IPS DF 4.7 (cell line): Measurements from ENCODE around the gene GRM8.
"Not testable (repeated sequence)": the region's sequence is repeated elsewhere in the genome, so short reads cannot be mapped to it uniquely, and the experiment has no call there.

Experiments
- DNase-seq: peaks from one replicate; pipeline ENCODE4 v3.0.0-alpha.2; 2013; ENCODE audit warnings: low spot score; ENCODE audit errors: extremely low read depth

The GRM8 gene

DNA sequence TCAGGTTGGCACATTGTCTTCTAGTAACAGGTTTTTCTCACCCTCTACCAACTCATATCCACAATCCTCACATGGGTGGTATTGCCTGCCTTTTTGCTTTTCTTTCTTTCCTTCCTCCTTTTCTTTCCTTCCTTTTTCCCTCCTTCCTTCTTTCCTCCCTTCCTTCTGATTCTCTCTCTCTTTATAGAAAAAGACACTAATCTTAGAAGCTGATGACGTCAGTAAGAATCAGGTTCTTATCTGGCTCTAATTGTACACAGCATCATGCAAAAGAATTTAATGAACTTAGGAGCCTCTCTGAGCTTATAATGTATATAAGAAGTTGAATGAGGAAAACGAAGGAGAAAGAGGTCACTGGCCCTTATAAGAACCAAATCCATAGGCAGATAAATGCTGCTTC, 328.3 kb downstream of the GRM8 start:
- DNase-seq, result no peak

GRCh38 chr7:126911627-126912026, 341.1 kb downstream of the GRM8 start:
- not testable (repeated sequence) for DNase-seq

DNA sequence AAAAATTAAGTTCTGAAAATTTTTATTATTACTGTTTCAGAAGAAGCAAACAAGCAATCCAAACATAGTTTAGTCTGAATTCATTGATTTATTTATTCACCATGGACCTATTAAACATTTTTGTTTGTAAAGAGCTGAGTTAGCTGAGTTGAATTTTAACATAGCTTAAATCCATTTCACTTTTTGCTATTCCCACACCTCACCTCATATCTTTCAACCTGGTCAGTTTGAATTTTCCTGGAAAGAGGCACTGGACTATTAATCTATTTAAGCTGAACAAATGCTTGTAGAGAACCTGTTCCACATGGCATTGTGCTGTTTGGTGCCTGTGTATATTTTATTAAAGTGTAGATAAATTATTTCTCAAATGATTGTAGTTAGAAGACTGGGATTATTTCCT, 344.2 kb downstream of the GRM8 start:
- not testable (repeated sequence) for DNase-seq

DNA sequence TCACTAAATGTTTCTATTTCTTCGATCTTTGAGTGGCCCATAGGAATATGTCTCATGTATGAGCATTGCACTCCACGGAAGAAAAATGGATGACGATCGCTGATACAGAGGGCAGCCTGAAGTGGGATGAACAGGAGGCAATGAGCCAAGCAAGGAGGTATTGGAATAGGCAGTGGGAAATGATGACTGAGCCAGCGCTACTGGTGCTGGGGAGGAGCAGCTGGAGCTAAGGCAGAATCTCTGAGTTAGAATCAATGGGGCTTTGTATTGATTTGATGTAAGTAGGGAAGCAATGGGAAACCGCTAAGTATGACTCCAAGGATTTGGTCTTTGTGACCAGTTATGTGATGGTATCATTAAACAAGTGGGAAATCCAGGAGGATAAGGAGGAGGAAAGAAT, 345.1 kb downstream of the GRM8 start:
- not testable (repeated sequence) for DNase-seq

GRCh38 chr7:126905255-126905654, 347.5 kb downstream of the GRM8 start:
- not testable (repeated sequence) for DNase-seq

GRCh38 chr7:126901041-126901765, 351.5 kb downstream of the GRM8 start:
- not testable (repeated sequence) for DNase-seq

- DNase-seq, result not testable (repeated sequence)
Measured at GRCh38 chr7:126887980-126888379, 364.8 kb downstream of the GRM8 start.

DNA sequence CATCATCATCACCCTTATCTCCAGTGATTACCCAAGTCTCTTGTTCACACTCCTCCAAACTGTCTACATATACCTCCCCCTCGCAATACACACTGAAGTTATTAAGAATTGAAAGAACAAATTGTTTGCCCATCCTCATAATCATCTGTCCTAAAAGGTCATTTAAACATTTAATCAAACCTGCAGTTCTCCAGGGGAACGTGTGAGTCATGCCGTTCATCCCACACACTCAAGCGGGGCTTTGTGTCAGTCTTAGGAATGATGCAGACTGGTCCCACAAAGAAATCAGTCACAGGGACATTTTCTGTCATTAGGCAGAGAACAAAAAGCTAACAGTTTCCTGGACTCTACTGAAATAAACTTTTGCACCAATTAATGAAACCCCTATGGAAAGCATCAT, 365.2 kb downstream of the GRM8 start:
- not testable (repeated sequence) for DNase-seq

GRCh38 chr7:126882730-126883129, 370.0 kb downstream of the GRM8 start:
- not testable (repeated sequence) for DNase-seq

GRCh38 chr7:126881908-126882307, 370.8 kb downstream of the GRM8 start:
- DNase-seq, result not testable (repeated sequence)

GRCh38 chr7:126881315-126881714, 371.4 kb downstream of the GRM8 start:
- DNase-seq, result no peak

DNA sequence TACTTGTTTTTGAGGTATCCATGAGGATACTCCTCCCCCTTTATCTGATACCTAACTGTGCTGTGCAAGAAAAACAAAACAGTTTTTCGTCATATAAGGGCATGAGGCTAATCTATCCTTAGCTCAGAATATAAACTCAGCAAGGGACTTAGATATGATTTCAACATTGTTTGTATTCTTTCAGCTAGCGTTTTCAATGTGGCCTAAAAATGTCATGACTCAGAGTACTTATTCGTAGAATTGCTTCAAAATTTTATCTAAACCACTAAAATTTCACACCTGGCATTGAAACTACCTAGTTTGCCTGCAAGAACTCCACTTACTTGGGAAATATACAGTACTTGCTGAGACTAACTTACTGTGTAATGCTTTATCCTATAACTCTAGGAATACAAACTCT, 376.2 kb downstream of the GRM8 start:
- DNase-seq, result not testable (repeated sequence)

GRCh38 chr7:126856691-126857291, 395.9 kb downstream of the GRM8 start:
- peak; percentile 49 for DNase-seq

DNA sequence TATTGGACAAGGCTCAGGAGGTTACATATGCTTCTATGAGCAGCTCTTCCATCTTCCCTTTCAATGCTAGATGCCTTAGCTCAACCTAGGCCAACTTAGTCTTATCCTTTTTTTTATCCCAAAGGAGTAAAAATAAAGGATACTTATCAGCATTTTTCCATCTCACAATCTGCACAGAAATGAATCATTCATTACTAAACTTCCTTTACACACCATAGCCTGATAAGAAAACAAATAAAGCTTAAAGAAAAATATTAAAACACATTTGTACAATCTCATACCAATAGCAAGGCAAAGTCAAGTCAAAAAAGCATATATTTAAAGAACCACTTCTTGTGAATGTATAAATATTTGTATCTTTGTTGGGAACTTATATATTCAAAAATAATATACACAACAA, 407.4 kb downstream of the GRM8 start:
- no peak for DNase-seq

GRCh38 chr7:126843883-126844282, 408.9 kb downstream of the GRM8 start:
- no peak for DNase-seq

DNA sequence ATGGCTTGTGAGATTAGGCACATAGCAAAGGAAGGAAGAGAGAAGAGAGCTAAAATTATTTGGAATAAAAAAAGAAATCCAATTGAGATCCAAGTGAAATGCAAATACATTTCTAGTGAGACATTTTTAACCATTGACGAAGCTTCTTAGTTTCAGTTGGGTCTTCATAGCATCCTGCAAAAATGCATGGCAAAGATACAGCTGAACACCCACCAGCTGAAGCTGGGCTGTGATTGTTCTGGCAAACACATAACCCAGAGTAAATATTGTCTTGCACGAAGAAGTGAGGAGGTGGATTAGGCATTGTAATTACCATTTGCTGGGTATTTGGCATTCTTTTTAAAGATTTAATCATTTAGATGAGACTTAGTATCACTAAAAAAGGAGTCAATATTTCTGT, 409.4 kb downstream of the GRM8 start:
- no peak for DNase-seq

DNA sequence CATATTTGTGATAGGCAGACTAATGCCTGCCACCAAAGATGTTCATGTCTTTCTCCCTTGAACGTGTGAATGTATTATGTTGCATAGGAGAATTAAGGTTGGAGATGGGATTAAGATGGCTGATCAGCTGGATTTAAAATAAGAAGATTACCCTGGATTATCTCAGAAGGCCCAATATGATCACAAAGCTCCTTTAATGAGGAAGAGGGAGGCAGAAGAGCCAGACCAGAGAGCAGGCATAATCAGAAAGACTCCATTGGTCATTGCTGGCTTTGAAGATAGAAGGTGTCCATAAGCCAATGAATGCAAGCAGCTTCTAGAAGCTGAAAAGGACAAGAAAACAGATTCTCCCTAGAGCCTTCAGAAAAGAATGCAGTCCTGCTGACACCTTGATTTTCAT, 410.3 kb downstream of the GRM8 start:
- no peak for DNase-seq

DNA sequence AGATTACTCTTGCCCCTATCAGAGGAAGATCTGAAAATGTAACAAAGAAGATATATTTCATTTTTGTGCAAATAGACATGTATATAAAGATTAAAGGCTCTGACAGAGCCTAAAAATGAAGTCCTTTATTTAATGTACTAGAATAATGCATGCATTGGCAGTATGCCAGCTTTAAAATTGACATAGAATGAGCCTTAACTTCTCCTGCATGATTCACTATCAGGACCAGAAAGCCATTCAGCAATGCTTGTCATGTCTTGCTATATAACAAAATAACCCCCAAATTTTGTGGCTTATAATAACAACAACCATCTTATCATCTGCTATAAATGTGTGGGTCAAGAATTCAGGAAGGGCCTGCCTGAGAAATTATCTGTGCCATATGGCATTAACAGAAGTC, 411.9 kb downstream of the GRM8 start:
- no peak for DNase-seq

DNA sequence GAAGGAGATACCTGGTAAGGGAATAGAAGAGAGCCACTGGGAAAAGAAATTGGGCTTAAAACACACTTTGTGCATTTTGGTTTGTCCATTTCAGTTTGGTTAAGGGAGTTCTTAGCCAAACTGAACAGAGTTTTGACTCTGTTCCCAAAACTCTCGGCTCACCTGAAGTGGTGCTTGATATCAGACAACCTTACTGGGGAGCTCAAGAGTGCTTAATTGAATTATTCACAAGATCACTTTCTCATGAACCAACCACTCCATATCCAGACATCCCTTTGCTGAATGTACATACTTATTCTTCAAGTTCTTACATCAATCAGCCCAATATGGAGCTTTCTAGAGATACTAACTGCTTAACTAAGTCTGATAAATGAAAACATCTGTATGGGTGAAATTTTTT, 413.1 kb downstream of the GRM8 start:
- DNase-seq, result no peak

DNA sequence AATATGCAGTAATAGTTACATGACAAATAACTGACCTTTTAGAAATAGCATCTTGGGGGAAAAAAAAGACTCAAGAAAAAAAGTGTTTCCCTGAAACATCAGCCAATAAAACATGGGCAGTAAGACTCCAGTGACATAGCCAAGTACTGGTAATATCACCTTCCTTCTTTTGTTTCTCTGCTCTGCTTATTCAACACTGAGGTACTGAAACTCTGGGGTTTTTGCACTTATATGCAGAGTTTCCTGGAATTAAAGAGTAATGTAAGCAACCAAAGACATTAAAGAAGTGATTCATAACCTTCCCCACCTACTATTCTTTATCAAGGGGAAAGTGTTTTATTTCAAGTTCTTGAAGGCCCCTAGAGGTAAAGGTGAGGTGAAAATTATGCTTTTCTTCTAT, 414.5 kb downstream of the GRM8 start:
- no peak for DNase-seq

GRCh38 chr7:126831241-126831640, 421.5 kb downstream of the GRM8 start:
- not testable (repeated sequence) for DNase-seq

- no peak for DNase-seq
Measured at GRCh38 chr7:126820925-126821324, 431.8 kb downstream of the GRM8 start.

GRCh38 chr7:126819197-126819484, 433.6 kb downstream of the GRM8 start:
- no peak for DNase-seq
